Stimulated activated CD8-positive, alpha-beta memory T cell treated with anti-CD3 and anti-CD28 coated beads, Interleukin-12 subunit alpha, Interleukin-12 subunit beta, amount 100 ng/mL, for 24 hours (primary cell): ENCODE data around the gene CDH15.

ENCODE experiments used
- DNase-seq: peaks from one replicate; pipeline ENCODE4 v3.0.0-alpha.2; 2020; ENCODE audit errors: extremely low read depth

Gene CDH15, protein sequence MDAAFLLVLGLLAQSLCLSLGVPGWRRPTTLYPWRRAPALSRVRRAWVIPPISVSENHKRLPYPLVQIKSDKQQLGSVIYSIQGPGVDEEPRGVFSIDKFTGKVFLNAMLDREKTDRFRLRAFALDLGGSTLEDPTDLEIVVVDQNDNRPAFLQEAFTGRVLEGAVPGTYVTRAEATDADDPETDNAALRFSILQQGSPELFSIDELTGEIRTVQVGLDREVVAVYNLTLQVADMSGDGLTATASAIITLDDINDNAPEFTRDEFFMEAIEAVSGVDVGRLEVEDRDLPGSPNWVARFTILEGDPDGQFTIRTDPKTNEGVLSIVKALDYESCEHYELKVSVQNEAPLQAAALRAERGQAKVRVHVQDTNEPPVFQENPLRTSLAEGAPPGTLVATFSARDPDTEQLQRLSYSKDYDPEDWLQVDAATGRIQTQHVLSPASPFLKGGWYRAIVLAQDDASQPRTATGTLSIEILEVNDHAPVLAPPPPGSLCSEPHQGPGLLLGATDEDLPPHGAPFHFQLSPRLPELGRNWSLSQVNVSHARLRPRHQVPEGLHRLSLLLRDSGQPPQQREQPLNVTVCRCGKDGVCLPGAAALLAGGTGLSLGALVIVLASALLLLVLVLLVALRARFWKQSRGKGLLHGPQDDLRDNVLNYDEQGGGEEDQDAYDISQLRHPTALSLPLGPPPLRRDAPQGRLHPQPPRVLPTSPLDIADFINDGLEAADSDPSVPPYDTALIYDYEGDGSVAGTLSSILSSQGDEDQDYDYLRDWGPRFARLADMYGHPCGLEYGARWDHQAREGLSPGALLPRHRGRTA

DNA sequence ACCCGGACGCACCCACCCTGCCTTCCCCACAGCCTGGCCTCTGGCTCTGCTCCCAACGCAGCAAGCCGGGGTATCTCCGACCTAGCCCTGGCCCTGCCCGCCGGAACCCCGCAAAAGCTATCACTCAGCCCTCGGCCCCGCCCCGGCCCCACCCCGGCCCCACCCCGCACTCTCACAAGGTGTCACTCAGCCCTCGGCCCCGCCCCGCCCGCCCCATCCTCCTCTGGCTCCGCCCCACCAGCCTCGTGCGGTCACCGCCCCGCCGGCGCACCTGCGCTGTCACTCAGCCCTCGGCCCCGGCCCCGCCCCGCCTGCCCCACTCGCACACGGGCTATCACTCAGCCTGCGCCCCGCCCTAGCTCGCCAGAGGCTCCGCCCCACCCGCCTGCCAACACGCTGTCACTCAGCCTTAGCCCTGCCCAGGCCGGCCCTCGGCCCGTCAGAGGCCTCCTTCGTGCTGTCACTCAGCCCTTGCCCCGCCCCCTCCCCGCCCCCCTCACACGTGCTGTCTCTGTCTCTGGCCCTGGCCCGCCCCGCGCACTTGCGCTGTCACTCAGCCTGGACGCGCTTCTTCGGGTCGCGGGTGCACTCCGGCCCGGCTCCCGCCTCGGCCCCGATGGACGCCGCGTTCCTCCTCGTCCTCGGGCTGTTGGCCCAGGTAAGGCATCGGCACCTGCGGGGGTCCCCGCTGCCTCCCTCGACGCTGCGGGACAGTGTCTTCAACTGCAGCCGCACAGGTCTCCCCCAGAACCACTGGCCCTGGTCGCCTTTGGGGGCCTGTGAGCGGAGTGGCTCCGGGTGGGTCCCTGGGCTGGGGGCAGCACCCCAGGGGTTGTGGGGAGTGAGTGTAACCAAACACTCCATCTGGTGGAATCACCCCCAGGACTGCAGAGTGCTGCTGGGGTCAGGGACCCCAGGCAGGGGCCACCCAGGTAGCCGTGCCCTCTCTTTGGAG lies at the start of gene CDH15:
TSS of gene CDH15 (plus strand) at position 533 of the 955 bp plus-strand sequence. CDS start at position 617, 84 bp downstream.
- peak; percentile 83 for DNase-seq

DNA sequence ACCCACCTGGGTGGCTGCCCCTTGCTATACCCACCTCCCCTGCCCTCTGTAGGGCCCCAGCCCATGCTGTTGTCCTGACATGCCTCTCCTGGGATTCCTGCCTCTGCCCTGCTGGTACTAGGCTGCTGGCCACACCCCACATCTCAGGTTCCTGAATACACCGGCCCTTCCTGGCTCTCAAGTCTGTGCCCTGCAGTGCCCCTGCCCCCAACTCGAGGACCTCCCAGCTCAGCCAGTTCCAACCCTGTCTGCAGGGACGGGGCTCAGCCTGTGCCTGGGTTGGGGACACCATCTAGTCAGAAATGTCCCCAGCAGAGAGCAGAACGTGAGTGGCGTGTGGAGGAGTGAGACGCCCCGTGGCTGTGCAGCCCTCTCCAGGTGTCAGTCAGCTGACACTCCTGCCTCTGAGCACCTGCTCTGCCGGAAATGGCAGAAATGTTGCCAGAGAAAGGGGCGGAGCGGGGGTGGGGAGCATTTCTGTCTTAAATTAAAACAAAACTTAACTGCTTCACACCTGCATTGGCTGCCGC lies 49.2 kb upstream of the CDH15 start:
- no peak for DNase-seq

DNA sequence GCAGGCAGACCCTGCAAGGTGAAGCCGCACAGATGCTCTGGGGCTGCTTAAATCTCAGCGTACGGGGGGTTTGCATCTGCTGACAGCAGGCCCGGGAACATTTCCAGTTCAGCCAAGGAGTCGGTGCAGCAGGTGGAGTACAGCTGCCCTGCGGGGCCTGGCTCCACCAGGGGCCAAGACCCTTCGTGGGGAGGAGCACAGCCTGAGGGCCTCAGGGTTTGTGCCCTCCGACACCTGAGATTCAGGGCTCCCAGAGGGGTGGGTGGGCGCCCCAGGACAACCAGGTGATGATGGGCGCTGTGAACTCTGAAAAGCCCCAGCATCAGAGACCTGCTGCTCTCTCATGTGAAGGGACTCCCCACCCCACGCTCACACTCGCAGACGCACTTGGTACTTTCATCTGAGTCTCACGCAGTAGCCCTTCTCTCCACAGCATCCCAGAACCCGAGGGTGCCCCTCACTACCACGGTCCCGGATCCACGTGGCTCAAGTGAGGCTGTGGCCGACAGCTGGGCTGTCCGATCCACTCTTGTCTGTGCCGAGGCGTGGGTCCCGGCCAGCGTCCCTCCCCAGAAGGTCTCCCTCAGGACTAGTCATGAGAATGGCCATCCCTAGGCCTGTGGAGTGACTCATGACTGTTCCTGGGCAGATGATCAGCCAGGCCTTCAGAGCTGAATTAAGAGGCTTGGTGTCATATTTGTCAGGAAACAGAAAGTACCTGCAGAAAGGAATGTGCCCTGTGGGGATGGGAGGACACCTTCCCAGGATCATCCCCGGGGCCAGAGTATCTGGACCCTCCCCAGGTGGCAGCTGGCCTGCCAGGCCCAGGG lies 48.3 kb upstream of the CDH15 start:
- no peak for DNase-seq

DNA sequence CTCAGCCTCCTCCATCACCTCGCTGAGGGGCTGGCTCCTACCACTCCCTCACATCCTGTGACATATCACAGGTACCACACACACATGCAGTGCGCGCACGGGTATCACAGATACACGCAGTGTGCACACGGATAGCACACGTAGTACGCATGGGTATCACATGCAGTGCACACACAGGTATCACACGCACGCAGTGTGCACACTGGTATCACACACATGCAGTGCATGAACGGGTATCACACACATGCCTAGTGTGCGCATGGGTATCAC lies 47.8 kb upstream of the CDH15 start:
- DNase-seq, result no peak

DNA sequence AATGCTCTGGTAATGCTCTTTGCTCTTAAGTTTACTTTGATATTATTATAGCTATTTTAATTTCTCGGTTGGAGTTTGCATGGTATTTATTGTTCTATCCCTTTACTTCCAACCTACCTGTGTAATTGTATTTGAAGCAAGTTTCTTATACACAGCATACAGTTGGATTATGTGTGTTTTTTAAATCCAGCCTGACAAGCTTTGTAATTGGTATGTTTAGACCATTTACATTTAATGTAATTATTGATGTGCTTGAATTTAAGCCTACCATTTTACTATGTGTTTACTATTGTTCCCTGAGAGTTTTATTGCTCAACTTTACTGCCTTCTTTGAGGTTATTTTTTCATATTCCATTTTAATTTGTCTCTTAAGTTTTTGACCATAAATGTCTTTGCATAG lies 42.2 kb upstream of the CDH15 start:
- no peak for DNase-seq

DNA sequence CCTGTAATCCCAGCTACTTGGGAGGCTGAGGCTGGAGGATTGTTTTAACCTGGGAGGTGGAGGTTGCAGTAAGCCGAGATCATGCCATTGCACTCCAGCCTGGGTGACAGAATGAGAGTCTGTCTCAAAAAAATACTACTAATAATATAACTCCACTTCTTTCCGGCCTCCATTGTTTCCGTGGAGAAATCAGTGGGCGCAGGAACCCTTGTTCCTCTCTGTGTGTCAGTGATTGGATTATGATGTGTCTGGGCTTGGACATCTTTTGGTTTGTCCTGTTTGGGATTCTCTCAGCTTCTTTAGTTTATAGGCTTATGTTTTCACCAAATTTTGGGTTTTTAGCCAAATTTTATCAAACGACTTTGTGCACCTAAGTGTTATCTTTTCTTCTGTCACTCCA lies 41.1 kb upstream of the CDH15 start:
- DNase-seq, result no peak

DNA sequence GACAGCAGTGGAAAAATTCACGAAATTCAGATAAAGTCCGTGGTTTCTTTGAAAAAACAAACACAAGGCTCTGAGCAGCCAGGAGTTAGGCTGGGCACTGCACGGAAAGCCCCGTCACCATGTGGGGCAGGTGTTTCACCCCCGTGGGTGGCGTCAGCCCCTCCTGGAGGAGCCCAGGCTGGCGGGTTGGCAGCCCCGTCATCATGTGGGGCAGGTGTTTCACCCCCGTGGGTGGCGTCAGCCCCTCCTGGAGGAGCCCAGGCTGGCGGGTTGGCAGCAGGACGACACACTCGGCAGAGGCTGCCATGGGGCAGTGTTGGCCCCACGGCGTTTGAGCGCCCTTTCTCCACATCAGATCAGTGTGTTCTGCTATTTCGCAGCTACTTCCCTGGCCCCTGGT lies 39.8 kb upstream of the CDH15 start:
- no peak for DNase-seq

DNA sequence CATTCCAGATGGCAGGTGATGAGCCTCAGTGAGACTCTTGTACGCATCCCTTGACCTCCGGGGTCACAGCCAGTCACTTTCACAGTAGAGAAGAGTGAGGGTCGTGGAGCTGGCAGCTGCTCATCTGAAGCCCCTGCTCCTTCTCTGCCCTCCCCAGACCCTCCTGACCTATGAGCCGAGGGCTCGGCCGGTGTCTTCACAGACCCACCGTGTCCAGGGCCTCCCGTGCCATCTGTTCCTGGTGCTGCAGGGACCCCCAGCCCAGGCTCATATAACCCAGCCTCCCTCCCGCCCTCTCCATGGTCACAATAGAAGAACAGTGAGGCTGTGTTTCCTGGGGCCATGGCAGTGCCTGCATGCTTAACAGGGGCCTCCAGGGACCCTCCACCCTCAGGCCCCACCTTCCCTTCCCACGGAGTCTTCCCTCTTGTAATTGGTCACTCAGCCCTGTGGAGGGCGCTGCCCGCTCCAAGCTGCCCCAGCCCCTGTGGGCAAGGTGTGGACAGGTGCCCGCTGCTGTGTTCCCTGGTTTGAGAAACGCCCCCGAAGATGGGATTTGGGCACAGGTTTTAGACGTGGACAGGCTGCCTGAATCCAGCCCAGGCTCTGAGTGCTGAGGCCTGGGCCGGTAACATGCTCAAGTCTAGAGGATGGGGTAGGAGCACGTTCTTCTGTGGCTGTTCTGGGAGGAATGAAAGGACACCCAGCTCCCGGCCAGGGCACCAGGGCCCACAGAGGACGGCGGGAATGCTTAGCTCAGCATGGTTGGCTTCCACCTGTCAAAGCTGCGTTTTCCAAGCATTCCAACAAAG lies 39.1 kb upstream of the CDH15 start:
- DNase-seq, result no peak

DNA sequence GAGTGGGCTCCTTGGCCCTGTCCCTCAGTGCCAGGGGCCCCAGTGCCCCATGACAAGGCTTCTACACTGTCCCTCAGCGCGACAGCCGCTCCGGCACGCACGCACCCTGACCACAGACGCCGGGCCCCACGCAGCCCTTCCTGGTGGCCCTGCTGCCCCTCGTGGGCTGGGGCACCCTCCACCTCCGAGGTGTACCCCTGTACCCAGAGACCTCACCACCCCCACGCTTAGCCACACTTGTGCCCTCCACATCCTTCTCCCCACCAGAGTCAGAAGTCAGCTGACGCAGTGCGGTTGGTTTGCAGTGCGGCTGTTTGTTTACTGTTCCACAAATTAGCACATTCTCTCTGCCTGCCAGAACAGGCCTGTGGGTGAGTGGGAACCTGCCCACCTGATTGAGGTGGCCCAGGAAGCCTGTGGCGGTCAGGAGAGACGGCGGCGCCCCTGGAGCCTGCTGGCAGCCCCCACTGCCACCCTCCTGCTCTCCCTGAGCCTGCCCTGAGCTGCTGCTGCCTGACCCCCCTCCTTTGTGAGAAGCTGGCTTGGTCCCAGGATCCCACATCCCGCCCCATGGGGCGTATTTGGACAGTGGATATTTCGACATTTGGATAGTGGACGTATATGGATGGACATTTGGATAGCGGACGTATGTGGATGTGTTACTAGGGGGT lies 38.0 kb upstream of the CDH15 start:
- no peak for DNase-seq

DNA sequence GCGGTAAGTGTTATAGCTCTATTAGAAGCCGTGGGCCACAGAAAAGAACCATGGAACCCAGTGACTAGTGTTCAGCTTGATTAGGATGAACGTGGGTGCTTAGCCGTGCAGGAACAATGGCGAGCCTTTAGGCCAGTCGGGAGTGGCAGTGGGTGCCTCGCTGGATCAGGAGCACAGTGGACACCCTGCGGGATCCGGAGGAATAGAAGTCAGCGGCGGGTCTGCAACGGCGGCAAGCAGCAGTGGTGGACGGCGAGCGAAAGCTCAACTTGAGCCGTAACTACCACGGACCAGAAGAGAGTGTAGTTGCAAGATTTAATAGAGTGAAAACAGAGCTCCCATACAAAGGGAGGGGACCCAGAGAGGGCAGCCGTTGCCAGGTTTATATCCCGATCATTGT lies 37.3 kb upstream of the CDH15 start:
- DNase-seq, result no peak

DNA sequence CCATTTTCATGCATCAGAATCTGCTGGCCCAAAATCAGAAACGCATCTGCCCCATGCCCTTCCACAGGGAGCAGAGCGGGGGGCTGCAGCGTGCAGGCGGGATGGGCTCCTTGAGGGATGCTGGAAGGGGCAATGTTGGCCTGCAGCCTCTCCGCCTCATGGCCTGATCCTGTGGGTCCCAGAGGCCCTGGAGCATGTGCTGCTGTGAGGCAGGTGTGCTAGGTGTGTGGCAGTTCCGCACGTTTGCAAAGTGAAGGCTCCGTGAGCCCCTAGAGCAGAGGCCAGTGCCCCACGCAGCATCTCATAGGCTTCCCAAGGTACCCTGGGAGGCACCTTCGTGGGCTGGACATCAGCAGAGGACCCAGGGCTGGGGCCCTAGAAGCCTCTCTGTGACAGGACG lies 36.4 kb upstream of the CDH15 start:
- no peak for DNase-seq

DNA sequence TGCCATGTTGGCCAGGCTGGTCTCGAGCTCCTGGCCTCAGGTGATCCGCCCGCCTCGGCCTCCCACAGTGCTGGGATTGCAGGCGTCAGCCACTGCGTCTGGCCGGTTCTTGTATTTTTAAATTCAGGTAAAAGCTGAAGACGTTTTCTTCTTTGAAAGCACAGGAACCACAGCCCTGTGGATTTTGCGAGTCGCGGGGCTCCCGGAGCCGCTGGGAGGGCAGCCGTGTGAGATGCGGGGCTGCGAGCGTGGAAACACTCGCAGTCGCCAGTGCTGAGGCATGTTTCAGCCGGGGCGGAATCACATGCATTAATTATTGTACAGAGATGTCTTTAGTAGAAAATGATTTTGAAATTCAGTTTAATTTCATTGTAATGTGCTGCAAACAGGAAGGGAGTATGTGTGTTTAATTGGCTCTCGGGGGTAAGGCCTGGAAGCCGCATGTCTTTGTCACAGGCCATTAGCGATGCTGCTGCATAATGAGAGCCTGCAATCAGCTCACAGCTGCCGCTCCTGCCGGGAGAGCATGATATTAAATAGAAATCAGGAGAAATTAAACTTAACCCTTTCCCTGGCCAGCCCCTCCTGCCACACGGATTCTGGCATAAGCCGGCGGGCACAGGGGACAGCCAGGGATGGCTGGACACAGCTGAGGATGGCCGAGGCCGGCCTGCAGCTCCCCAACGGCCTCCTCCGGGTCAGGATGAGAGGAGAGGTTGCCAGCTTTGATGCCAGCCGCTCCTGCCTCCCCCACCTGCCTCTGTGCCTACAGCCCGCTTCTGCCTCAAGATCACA lies 35.4 kb upstream of the CDH15 start:
- no peak for DNase-seq

DNA sequence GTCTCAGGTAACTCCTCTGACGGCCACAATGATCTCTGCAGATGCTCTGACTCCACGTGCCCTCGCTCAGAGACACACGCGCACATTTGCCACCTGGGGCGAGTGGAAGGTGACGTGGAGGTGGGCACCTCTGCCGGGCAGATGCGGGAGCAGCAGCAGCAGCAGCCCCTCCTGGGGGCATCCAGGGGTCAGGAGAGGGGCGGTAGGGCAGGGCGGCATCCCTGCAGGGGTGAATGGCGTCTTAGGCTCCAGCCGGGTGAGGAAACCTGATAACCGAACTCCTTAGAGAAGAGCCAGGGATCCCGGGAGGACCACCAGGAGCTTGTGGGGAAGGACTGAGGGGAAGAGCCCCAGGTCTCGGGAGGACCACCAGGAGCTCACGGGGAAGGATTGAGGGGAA lies 34.6 kb upstream of the CDH15 start:
- no peak for DNase-seq

DNA sequence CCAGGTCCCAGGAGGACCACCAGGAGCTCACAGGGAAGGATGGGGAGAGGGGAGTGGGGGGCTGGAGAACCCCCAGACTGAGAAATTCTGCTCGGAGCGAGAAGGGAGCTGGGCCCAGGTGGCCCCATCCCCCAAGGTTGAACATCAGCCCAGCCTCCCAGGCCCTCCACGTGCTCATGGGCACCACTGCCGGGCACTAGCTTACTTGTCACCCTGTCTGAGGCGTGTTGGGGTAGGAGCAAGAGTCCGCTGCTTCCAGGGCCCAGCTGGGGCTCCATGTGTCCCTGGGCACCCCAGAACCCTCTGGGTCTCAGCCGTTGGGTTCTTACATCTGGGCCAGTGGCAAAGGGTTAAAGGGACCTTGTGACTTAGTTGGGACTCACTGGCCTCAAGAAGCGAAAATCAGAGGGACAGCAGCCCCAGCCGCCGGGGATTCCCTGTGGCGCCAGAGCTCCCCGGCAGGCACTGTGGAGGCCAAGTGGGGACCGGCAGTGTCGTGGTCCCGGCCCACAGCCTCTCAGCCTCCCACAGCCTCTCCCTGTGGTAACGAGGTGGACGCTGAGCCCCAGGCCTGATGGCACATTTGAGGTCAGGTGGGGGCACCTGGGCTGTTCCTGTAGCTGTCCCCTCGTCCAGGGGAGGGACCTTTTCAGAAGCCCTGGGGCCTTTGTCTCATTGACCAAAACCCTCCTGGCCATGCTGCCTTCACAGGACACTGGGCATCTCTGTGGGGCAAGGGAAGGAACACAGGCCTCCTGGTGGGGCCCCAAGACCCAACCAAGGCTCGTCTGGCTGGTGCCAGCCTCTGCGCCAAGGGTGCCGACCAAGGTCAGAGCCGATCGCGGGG lies 33.7 kb upstream of the CDH15 start:
- no peak for DNase-seq

DNA sequence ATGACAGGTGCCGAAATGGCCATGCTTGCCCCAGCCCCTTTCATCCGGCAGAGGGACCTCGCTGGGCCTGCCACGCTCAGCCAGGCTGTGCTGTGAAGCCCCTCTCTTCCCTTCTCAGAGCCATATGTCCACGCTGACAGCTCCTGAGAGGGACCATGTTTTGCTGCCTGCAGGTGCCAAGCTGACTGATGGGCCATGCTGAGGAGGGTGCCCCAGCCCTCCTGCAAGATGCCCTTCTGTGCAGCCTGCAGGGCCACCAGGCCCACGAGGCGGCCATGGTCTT lies 33.1 kb upstream of the CDH15 start:
- DNase-seq, result no peak

DNA sequence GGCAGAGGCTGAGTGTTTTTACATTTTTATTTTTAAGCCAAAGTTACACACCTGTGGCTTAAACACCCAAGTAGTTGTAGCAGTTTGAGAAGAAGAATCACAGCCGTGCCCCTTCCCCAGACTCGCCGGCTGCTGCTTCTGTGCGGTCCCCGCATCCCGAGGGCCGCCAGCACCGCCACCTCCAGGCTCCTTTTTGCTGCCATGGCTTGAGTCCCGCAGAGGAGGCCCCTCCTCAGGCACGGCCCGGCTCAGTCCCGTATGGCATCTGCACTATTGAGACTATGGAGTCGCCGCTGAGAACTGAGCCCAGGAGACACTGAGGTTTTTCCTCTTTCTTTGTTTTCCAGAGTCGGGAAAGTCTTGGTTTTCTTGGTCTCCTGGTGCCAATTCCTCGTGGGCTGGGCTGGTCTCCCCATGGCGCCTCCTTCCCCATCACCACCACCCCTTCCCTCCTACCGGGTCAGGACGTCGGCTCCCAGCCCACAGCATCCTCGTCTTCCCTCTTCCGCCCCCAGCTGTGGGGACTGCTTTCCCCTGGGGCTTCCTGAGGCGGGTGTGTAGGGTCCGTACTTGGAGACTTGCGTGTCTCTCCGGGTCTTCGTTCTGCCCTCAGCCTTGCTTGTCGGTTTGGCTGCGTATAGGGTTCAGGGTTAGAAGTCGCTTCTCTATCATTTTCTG lies 32.6 kb upstream of the CDH15 start:
- DNase-seq, result no peak

DNA sequence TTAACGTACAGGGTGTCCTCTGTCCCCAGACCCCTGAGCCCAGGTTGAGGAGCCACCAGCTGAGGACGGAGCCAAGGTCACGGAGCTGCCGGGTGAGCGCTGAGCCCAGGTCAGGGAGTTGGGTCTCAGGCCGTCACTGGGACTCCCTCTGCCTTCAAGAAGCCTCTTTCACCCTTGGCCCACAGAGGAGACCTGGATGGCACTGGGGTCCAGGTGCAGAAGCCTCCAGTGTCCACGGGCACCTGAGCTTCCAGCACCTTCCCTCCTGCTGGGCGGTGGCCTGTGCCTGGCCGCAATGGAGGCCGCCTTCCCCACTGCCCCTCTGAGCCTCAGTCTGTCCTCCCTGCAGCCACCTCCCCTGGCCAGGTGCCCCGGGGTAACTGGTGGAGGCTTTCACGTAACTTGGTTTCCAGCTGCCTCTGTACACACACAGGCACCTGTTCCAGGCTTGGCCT lies 31.6 kb upstream of the CDH15 start:
- DNase-seq, result no peak

DNA sequence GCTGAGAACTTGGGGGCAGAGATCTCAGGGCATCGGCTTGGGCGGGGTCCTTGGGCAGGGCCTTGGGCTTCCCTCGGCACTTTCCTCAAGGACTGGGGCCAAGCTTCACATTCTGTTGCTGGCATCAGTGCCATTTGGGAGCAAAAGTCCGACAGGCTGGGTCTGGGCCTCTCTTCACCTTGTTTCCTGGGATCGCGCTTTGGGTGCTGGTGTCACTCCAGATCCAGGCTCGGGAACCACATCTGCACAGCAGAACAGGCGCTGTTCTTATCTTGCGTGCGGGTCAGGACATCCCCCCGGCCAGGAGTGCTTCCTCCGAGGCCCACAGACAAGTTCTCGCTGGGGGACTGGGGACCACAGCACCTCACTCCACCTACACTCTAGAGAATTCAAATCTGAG lies 31.1 kb upstream of the CDH15 start:
- DNase-seq, result no peak
